HG02973 (cell line): Measurements from ENCODE around the gene HAUS6.
"Not testable (repeated sequence)": the region's sequence is repeated elsewhere in the genome, so short reads cannot be mapped to it uniquely, and the experiment has no call there.

Experiments used
- ATAC-seq: cut with Tn5 transposase; IDR thresholded peaks from one replicate; pipeline ENCODE4 v1.9.1; 2021; ENCODE audit warnings: moderate library complexity; ENCODE audit not compliant: unreplicated experiment

HAUS6 gene

DNA sequence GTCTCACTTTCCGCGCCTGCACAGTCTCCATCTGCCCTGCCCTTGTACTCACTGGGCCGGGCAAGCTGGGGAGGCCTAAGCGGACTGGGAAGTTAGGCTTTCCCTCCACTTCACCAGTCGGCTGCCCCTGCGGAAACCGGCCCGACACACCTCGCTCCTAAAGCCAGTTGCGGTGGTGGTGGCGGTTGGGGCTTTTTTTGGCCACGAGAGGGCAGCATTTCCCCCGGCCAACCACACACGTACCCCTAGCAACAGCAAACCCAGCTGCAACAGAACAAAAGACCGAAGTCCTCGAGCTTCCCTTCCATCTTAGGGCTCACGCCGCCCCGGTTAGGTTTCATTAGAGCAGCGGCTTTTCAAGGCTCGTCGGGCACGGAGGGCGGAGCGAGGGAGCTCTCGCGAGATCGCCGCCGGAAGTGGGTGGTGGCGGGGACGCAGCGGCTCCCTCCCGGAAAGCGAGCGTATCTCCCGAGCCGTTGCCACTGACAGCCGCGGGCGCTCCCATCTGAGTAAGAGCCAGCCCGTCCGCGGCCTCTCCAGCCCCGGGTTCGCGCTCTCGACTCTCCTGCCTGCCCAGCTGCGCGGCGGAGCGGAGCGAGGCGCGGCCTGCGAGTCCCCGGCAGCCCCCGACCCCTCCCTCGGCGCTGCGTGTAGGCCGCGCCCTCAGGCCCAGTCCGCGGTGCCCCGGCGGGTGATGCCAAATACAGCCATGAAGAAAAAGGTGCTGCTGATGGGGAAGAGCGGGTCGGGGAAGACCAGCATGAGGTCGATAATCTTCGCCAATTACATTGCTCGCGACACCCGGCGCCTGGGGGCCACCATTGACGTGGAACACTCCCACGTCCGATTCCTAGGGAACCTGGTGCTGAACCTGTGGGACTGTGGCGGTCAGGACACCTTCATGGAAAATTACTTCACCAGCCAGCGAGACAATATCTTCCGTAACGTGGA is 53.5 kb downstream of the HAUS6 start, which contains the start of gene RRAGA:
Gene RRAGA, plus strand, starts transcription at position 462 of the 951 bp plus-strand sequence. Its CDS starts 233 bp downstream, at position 695.
- ATAC-seq: peak; percentile 91

DNA sequence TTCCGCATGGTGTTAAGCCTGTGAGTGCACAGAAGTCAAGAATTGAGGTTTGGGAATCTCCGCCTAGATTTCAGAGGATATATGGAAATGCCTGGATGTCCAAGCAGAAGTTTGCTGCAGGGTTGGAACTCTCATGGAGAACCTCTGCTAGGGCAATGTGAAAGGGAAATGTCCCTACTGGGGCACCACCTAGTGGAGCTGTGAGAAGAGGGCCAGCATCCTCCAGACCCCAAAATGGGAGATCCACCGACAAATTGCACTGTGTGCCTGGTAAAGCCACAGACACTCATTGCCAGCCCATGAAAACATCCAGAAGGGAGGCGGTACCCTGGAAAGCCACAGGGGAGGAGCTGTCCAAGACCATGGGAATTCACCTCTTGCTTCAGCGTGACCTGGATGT is 66.1 kb downstream of the HAUS6 start:
- ATAC-seq: no peak

- ATAC-seq: no peak
Measured at GRCh38 chr9:19033015-19033414, 69.7 kb downstream of the HAUS6 start, which contains the start of gene SAXO1. Gene SAXO1 (minus strand): TSS chr9:19033209. CDS start chr9:19032908, 301 bp downstream.

DNA sequence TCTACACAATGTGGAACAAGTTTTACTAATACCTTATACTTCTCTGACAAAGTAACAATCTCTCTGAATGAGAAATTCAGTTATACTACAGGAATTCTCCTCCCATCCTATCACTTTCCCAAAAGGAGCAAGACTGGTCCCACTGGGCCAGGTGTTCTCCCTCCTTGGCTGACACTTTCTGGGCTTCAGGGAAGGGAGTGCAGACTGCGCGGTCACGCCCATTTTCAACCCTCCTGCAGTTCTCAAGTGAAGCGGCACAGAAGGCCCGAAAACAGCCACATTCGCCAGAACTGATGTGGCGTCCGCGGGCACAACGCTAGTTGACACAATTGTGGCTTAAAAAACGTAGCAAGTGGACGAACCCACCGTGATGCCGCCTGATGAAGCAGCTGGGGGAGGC is 70.3 kb downstream of the HAUS6 start:
- ATAC-seq: no peak

DNA sequence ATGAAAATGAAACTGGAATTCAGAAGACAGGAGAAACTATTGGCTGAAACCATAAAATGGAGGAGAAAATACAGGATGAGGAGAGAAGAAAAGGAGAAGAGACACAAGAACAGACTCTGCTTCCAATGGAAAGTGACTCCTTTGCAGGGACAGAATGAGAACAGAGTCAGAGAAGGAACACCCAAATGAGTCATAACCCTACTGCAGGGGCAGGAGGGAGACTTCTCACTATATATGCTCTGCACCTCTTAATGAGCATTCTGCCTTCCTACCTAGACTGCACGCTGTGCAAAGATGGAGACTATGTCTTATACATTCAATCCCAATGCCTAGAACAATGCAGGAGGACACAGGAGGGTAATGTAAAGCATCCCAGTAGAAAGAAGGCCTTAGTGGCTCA is 71.8 kb downstream of the HAUS6 start:
- peak; percentile 64 for ATAC-seq

GRCh38 chr9:19028835-19029451 is 73.8 kb downstream of the HAUS6 start:
- ATAC-seq: peak; percentile 60

GRCh38 chr9:19027825-19028224 is 74.9 kb downstream of the HAUS6 start:
- ATAC-seq: no peak

DNA sequence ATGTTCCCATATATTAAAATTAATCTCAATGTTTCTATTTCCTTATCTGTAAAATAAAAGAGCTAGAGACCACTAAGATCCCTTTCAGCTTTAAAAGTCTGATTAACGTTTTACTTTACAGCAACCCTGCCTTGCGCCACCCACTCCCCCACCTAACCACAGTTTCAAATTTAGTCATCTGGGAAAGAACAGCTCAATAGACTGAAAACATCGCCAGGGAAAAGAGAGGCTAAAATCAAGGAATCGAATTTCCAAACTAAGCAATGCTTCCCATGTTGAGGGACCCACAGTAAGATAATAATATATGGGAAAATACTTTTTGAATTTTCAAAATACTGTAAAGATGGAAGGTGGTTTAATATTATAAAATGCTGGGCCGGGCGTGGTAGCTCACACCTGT is 76.3 kb downstream of the HAUS6 start:
- ATAC-seq: no peak

- ATAC-seq: no peak
Measured at GRCh38 chr9:19023078-19023477, 79.6 kb downstream of the HAUS6 start.

- ATAC-seq: no peak
Measured at GRCh38 chr9:19022206-19022605, 80.5 kb downstream of the HAUS6 start.

DNA sequence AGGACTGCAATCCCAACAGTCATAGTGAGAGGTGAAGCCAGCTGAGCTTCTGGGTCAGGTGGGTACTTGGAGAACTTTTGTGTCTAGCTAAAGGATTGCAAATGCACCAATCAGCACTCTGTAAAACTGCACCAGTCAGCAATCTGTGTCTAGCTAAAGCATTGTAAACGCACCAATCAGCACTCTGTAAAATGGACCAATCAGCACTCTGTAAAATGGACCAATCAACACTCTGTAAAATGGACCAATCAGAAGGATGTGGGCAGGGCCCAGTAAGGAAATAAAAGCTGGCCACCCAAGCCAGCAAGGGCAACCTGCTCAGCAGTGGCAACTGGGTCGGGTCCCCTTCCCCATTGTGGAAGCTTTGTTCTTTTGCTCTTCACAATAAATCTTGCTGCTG is 81.1 kb downstream of the HAUS6 start:
- ATAC-seq: not testable (repeated sequence)

GRCh38 chr9:19020886-19021455 is 81.7 kb downstream of the HAUS6 start:
- ATAC-seq: no peak

- no peak for ATAC-seq
Measured at GRCh38 chr9:19018201-19018600, 84.5 kb downstream of the HAUS6 start.

DNA sequence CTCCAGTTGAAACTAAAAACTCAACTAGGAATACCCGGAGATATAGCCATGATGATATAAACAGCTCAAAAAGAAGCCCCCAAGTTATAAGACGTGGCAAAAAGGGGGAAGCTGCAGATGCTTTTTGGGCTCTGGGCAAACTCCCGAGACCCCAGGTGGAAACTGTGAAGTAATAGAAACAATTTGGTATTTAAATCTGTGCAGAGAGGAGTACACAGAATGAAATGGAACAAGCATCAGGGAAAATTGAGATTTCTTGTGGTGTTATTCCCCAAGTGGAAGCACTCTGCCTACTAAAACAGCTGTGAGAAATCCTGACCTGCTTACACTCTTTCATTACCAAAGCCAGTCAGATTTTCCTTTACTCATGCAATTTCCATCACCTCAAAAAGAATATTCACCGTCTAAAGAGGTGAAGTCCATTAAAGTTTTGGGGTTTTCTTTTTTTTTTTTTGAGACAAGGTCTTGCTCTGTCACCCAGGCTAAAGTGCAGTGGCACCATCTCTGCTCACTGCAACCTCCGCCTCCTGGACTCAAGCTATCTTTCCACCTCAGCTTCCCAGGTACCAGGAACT is 93.2 kb downstream of the HAUS6 start:
- no peak for ATAC-seq
